Measurements from ENCODE around the gene WDR20.

Gene WDR20

GRCh38 chr14:102221026-102221425, 81.3 kb downstream of the WDR20 start:
- CTCF ChIA-PET: interaction anchor here (0.9 kb wide), 1 partner anchor 39 kb away, joined by 3 read pairs; no protein-coding TSS in a partner anchor
- DNase-seq (ENCODE audit: extremely low spot score): no peak
- POLR2A ChIA-PET: no interaction called here
- no peak for TF ChIP-seq SUZ12 (IDR thresholded peaks at IDR 0.05)
- no peak for TF ChIP-seq L3MBTL2 (conservative IDR thresholded peaks at IDR 0.05)
- no peak for TF ChIP-seq ARNT (IDR thresholded peaks at IDR 0.05)
- TF ChIP-seq TARDBP (IDR thresholded peaks at IDR 0.05): no peak
- TF ChIP-seq BHLHE40 (IDR thresholded peaks at IDR 0.05; ENCODE audit: borderline replicate concordance): no peak
- TF ChIP-seq LEF1 (IDR thresholded peaks at IDR 0.05; ENCODE audit: borderline replicate concordance): no peak
- TF ChIP-seq FOXK2 (IDR thresholded peaks at IDR 0.05): no peak

- ChIA-PET POLR2A (no interaction called here), CTCF (no interaction called here)
- TF ChIP-seq L3MBTL2 (conservative IDR thresholded peaks at IDR 0.05) (no peak), FOXK2 (IDR thresholded peaks at IDR 0.05) (no peak), TARDBP (IDR thresholded peaks at IDR 0.05) (no peak), SUZ12 (IDR thresholded peaks at IDR 0.05) (no peak), ELF4 (IDR thresholded peaks at IDR 0.05) (no peak), BHLHE40 (IDR thresholded peaks at IDR 0.05; ENCODE audit: borderline replicate concordance) (no peak), FOXM1 (IDR thresholded peaks at IDR 0.05; ENCODE audit: borderline replicate concordance) (no peak), SP1 (IDR thresholded peaks at IDR 0.05) (no peak), ZNF384 (IDR thresholded peaks at IDR 0.05) (no peak)
- no peak for DNase-seq (ENCODE audit: extremely low spot score)
These were observed 82.4 kb downstream of the WDR20 start for GRCh38 chr14:102222009-102222575.

- POLR2A ChIA-PET: no interaction called here
- no peak for DNase-seq (ENCODE audit: extremely low spot score)
- CTCF ChIA-PET: no interaction called here
- no peak for TF ChIP-seq TARDBP (IDR thresholded peaks at IDR 0.05)
- no peak for TF ChIP-seq SP1 (IDR thresholded peaks at IDR 0.05)
- no peak for TF ChIP-seq FOXA1 (IDR thresholded peaks at IDR 0.05)
These were observed 83.1 kb downstream of the WDR20 start for GRCh38 chr14:102222751-102223150.

- no peak for DNase-seq (ENCODE audit: extremely low spot score)
- CTCF ChIA-PET: interaction anchor here (0.6 kb wide), 1 partner anchor 285 kb away, joined by 3 read pairs; no protein-coding TSS in a partner anchor
- POLR2A ChIA-PET: no interaction called here
- no peak for TF ChIP-seq CTBP1 (IDR thresholded peaks at IDR 0.05; ENCODE audit: borderline replicate concordance)
- no peak for TF ChIP-seq LEF1 (IDR thresholded peaks at IDR 0.05; ENCODE audit: borderline replicate concordance)
- no peak for TF ChIP-seq TARDBP (IDR thresholded peaks at IDR 0.05)
- TF ChIP-seq FOXA1 (IDR thresholded peaks at IDR 0.05): no peak
- no peak for TF ChIP-seq L3MBTL2 (conservative IDR thresholded peaks at IDR 0.05)
- no peak for TF ChIP-seq ARNT (IDR thresholded peaks at IDR 0.05)
- TF ChIP-seq PKNOX1 (IDR thresholded peaks at IDR 0.05): no peak
- no peak for TF ChIP-seq SP1 (IDR thresholded peaks at IDR 0.05)
- TF ChIP-seq NFRKB (IDR thresholded peaks at IDR 0.05): no peak
- TF ChIP-seq FOXK2 (IDR thresholded peaks at IDR 0.05): no peak
- TF ChIP-seq FOXM1 (IDR thresholded peaks at IDR 0.05; ENCODE audit: borderline replicate concordance): no peak
- no peak for TF ChIP-seq SUZ12 (IDR thresholded peaks at IDR 0.05)
- no peak for TF ChIP-seq ZNF384 (IDR thresholded peaks at IDR 0.05)
- no peak for TF ChIP-seq ELF4 (IDR thresholded peaks at IDR 0.05)
- TF ChIP-seq HDGF (IDR thresholded peaks at IDR 0.05; ENCODE audit: borderline replicate concordance): no peak
These were observed 84.0 kb downstream of the WDR20 start for GRCh38 chr14:102223682-102224081.

GRCh38 chr14:102225386-102225785, 85.7 kb downstream of the WDR20 start:
- ChIA-PET POLR2A (no interaction called here), CTCF (no interaction called here)
- DNase-seq (ENCODE audit: extremely low spot score): no peak
- no peak for TF ChIP-seq CTBP1 (IDR thresholded peaks at IDR 0.05; ENCODE audit: borderline replicate concordance)
- no peak for TF ChIP-seq ELF4 (IDR thresholded peaks at IDR 0.05)
- TF ChIP-seq PKNOX1 (IDR thresholded peaks at IDR 0.05): no peak
- no peak for TF ChIP-seq SUZ12 (IDR thresholded peaks at IDR 0.05)
- TF ChIP-seq FOXK2 (IDR thresholded peaks at IDR 0.05): no peak
- TF ChIP-seq LEF1 (IDR thresholded peaks at IDR 0.05; ENCODE audit: borderline replicate concordance): no peak
- no peak for TF ChIP-seq ZNF384 (IDR thresholded peaks at IDR 0.05)
- no peak for TF ChIP-seq SP1 (IDR thresholded peaks at IDR 0.05)
- no peak for TF ChIP-seq FOXM1 (IDR thresholded peaks at IDR 0.05; ENCODE audit: borderline replicate concordance)
- TF ChIP-seq L3MBTL2 (conservative IDR thresholded peaks at IDR 0.05): no peak
- TF ChIP-seq FOXA1 (IDR thresholded peaks at IDR 0.05): no peak
- TF ChIP-seq HDGF (IDR thresholded peaks at IDR 0.05; ENCODE audit: borderline replicate concordance): no peak
- no peak for TF ChIP-seq TARDBP (IDR thresholded peaks at IDR 0.05)
- no peak for TF ChIP-seq BHLHE40 (IDR thresholded peaks at IDR 0.05; ENCODE audit: borderline replicate concordance)
- no peak for TF ChIP-seq ARNT (IDR thresholded peaks at IDR 0.05)
- TF ChIP-seq NFRKB (IDR thresholded peaks at IDR 0.05): no peak

GRCh38 chr14:102225936-102226335, 86.2 kb downstream of the WDR20 start:
- POLR2A ChIA-PET: no interaction called here

More at GRCh38 chr14:102225936-102226335, 86.2 kb downstream of the WDR20 start:
- TF ChIP-seq NFRKB (IDR thresholded peaks at IDR 0.05): no peak
- no peak for TF ChIP-seq HDGF (IDR thresholded peaks at IDR 0.05; ENCODE audit: borderline replicate concordance)
- no peak for TF ChIP-seq FOXA1 (IDR thresholded peaks at IDR 0.05)
- no peak for TF ChIP-seq TARDBP (IDR thresholded peaks at IDR 0.05)
- TF ChIP-seq ARNT (IDR thresholded peaks at IDR 0.05): no peak
- no peak for TF ChIP-seq SP1 (IDR thresholded peaks at IDR 0.05)
- TF ChIP-seq L3MBTL2 (conservative IDR thresholded peaks at IDR 0.05): no peak
- no peak for TF ChIP-seq BHLHE40 (IDR thresholded peaks at IDR 0.05; ENCODE audit: borderline replicate concordance)
- TF ChIP-seq FOXK2 (IDR thresholded peaks at IDR 0.05): no peak
- no peak for TF ChIP-seq FOXM1 (IDR thresholded peaks at IDR 0.05; ENCODE audit: borderline replicate concordance)
- TF ChIP-seq ZNF384 (IDR thresholded peaks at IDR 0.05): no peak
- no peak for TF ChIP-seq CTBP1 (IDR thresholded peaks at IDR 0.05; ENCODE audit: borderline replicate concordance)
- no peak for TF ChIP-seq ELF4 (IDR thresholded peaks at IDR 0.05)
- no peak for TF ChIP-seq PKNOX1 (IDR thresholded peaks at IDR 0.05)
- TF ChIP-seq SUZ12 (IDR thresholded peaks at IDR 0.05): no peak
- no peak for TF ChIP-seq LEF1 (IDR thresholded peaks at IDR 0.05; ENCODE audit: borderline replicate concordance)
- CTCF ChIA-PET: no interaction called here
- no peak for DNase-seq (ENCODE audit: extremely low spot score)

Data from HEK293T (cell line).